NCI-H524 treated with DMSO at 0.1 percent for 48 hours (cell line): ENCODE data around the gene CREBBP.

ENCODE experiments used
- DNase-seq: peaks from one replicate; lab custom pipeline; 2025; lab: John Stamatoyannopoulos, UW

Gene CREBBP

DNA sequence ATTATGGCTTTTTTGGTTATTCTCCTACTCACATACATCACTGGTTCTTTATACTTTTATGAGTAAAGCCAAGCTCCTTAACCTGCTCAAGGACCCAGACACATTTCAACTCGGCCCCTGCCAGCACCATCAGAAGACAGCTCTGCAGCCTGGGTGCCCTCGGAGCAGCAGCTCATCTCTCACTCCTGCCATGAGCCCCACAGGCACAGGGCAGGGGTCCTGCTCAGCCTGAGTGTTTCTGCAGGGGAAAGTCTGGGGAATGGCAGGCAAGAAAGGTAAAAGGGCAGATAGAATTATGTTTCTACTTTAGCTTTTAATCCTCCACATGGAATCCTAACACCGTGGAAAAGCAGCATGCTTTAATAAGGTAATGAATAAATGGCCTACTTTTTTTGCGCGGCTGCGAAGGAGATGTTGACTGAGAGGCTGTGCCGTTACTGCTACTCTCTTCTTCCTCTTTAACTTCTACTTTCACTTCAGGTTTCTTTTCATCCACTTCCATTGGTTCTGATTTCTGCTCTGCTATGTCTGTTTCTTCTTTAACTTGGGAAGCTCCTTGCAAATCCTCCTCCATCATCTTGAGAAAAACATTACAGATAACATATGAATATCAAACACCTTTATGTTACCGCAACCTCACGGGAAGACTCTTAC, 113.1 kb downstream of the CREBBP start:
- DNase-seq, result no peak

DNA sequence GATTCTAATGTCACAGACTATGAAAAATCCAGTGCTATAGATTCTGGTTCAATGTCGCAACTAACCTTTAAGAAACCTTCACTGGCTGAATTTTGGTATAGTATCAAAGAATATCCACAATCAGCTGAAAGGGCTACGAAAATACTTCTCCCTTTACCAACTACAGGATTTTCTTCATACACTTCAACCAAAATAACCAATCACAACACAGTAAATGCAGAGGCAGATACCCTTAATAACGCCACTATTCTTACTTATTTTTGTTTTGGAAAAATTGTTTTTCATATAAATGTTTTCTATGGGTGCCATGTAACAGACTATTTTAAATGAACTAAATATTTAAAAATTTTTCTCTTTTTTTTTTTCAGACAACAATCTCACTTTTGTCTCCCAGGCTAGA, 114.3 kb downstream of the CREBBP start:
- DNase-seq, result no peak

DNA sequence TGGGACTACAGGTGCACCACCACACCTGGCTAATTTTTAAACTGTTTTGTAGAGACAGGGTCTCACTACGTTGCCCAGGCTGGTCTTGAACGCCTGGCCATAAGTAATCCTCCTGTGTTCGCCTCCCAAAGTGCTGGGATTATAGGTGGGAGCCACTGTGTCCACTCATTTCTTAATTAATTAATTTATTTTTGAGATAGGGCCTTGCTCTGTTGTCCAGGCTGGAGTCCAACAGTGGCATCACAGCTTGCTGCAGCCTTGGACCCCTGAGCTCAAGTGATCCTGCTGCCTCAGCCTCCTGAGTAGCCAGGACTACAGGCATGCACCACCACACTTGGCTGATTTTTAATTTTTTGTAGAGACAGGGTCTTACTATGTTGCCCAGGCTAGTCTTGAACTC, 116.1 kb downstream of the CREBBP start:
- DNase-seq, result no peak

DNA sequence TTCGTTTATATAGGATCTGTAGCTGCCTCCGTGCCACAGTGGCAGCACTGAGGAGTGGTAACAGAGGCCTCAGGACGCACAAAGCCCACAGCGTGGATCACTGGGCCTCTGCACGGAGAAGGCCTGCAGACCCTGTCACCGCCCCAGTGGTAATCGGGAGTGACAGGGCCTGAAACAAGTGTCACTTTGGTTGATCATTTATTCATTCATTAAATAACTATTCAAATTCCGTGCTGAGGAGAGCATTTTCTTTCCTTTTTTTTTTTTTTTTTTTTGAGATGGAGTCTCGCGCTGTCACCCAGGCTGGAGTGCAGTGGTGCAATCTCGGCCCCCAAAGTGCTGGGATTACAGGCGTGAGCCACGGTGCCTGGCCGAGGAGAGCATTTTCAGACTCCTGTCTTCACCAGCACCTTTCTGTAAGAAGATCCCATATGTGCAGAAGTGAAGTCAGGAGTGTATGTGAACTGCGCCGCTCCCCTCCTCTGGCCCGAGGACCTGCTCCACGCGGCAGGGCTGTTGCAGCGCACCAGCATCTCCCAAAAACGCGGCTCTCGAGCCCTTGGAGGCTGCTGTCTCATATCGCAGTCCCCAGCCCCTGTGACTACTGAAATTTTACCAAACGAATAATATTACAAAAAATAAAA, 118.3 kb downstream of the CREBBP start:
- no peak for DNase-seq

GRCh38 chr16:3761375-3762106, 119.0 kb downstream of the CREBBP start:
- DNase-seq, result no peak

GRCh38 chr16:3760518-3760917, 120.0 kb downstream of the CREBBP start:
- DNase-seq, result no peak

DNA sequence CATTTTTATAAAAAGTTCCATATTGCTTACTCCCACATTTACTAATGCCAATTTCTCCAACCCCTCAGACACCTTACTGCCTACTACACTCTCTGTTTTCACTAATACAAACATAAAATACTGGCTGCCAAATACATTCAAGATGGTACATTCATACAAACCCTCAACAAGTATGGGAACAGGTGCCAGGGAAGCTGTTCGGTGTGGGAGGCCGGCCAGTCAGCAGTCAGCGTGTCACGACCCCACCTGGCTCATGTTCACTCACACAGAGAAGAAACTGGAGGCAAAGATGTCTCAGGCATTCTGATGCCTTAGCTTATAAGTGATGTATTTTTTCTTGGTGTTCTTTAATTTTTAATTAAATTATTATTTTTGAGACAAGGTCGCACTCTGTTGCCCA, 120.8 kb downstream of the CREBBP start:
- DNase-seq, result no peak

GRCh38 chr16:3756113-3756512, 124.4 kb downstream of the CREBBP start:
- no peak for DNase-seq

GRCh38 chr16:3755249-3755648, 125.3 kb downstream of the CREBBP start:
- DNase-seq, result no peak

DNA sequence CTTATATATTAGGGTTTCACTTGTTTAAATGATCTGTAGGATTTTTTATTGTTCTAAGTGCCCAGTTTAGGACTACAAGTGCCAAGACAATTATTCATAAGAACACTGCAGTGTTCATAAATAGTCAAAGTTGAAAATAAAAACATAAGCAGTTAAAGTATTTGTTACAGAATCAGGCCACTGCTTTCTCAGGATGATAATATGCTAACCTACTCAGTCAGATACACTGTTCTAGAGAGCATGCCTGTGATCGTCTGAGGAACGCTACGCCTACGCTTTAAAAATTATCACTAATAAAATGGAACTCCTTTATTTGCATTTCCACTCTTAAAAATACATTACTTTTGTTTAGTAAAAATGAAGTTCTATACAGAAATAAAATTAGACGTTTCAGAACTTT, 125.7 kb downstream of the CREBBP start:
- DNase-seq, result no peak

DNA sequence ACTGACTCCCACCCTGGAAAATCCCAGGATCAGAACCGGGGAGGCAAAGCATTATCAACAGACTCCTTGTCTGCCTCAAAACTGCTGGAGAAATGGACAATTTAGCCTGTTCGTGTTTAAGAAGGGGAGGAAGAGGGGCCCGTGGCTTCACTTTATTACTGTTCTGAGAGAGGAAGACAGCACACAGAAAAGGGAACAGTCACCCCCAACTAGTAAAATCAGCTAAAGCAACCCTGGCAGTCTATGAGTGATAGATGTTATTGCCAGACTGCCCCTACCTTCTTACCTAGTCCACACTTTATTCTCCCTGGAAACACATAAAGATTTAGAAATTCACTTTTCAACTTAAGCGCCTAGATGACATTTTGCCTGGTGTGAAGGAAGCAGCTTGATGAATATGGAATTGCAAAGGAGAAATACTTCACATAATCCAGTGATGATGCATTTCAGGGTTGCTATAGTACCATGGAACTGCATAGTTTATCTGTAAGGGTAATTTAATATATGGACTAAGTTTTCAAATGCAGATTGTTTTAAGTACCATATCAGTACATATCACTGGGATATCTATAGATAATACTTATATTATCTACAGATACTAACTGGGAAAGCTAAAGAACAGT, 126.3 kb downstream of the CREBBP start:
- DNase-seq, result no peak

- no peak for DNase-seq
Measured at GRCh38 chr16:3752984-3753383, 127.5 kb downstream of the CREBBP start.

GRCh38 chr16:3751878-3752277, 128.6 kb downstream of the CREBBP start:
- DNase-seq, result no peak

DNA sequence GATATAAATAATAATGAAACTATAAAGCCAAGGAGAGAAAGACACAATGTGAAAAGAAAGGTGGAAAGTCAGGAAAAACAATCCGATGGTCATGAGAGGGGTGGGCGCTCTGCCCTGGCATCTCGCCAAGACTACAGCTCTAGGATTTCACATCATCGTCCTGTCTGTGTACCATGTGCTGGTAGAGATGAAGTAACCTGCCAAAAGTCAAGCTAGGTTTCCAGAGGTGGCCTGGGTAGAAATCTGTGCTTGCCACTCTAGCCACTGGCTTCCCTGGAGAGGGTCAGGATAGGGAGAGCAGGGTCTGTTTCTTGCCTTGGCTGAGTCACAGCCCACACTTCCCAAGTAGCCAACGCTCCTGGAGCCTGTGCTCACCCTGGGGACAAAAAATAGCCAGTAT, 132.2 kb downstream of the CREBBP start:
- DNase-seq, result no peak

DNA sequence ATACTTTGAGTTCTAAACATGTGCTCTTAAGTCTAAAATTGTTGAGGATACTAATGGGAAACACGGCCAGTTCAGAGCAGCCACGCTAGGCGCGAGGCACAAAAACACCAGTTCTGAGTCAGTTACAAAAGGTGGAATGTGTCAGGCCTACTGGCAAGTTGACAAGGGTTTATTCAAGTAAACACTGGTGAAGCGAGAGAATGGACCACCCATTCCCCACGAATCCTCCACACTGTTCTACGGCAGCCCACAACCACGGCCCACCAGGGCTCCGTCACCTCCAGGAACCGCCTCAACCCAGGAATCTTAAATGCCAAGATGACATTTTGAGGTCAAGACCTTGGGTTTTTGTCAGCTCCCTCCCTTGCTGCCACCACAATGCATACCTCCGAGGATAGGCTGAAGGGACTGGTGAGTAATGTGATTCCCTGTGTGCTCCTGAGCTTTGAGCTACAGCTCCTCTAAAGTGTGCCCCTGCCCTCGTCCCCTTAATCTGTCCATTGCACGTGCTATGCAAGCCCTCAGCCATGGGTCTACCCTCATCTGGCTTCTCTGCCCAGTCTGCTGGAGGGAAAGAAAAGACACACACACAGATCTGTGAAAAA, 134.7 kb downstream of the CREBBP start:
- DNase-seq, result no peak

- no peak for DNase-seq
Measured at GRCh38 chr16:3744018-3744417, 136.5 kb downstream of the CREBBP start.

DNA sequence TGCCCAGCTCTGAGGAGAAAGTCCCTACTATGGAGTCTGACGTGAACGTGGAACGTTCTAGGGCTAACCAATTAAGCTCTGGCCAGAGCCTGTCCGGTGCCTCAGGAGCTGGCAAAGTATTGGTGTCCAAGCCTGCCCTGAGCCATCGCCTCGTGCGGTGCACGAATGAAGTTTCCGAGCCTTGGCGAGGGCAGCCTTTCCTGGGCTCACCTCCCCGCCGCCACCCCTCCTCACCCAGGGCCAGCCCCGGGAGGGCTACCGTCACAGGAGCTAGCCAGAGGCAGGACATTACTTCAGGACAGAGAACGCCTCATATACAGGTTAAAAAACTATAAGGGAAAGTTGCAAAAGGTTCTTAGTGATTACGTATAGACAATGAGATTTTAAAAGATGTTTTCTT, 139.6 kb downstream of the CREBBP start:
- DNase-seq, result no peak

- no peak for DNase-seq
Measured at GRCh38 chr16:3740186-3740585, 140.3 kb downstream of the CREBBP start.

- no peak for DNase-seq
Measured at GRCh38 chr16:3739636-3740035, 140.9 kb downstream of the CREBBP start.

DNA sequence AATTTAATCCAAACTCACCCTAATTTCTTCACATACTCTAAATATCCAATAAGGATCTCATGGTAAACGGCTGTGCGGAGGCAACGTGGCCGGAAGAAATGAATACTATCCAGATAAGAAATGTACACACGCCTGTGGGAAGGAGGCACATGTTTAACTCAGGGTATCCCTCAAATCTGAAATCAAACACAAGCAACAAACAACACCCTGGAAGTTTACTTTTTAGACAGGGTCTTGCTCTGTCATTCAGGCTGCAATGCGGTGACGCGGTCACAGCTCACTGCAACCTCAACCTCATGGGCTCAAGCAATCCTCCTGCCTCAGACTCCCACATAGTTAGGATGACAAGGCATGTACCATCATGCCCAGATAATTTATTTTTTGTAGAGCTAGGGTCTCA, 142.0 kb downstream of the CREBBP start:
- no peak for DNase-seq

DNA sequence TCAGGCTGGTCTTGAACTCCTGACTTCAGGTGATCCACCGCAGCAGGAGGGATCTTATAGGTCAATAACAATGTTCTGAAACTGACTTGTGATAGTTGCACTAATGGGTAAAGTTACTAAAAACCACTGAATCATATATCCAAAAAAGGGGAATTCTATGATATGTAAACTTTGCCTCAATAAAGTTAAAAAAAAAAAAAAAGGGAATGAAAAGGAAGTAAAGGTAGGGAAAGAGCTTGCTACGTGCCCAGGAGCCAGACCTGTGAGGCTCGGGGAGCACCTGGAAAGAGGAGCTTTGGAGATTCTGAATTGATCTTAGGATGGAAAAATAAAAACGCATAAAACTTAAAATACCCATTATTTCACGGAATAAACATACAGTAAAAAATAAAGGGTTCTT, 142.4 kb downstream of the CREBBP start:
- DNase-seq, result no peak

DNA sequence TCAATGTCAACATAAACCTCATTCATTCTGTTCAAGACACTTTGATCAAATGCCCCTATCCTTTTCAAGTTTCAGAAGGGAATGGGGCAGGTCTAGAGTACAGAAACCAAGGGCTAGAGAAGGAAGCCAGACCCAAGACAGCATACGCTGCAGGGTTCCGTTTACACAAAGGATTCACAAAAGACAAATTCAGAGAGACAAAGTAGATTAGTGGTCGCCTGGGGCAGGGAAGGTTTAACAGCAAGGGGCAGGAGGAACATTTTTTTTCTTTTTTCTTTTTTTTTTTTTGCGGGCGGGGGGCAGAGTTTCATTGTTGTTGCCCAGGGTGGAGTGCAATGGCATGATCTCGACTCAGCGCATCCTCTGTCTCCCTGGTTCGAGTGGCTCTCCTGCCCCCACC, 143.3 kb downstream of the CREBBP start:
- no peak for DNase-seq

- DNase-seq, result no peak
Measured at GRCh38 chr16:3736116-3736515, 144.4 kb downstream of the CREBBP start.
